ENCODE results near the gene EXT2. TPM values are rescaled to one million over a fixed set of nuclear protein-coding genes. Genes with fewer than 3 reads are reported as not detected.
A peak's percentile ranks its signal among the peaks of the same experiment; 100 is the strongest.

EXT2 gene
- total and polyA plus RNA-seq, 2 of the 13 experiments (the other 11 are each of a cell fraction or from before 2014, with no cell fraction given) = 61.5 to 68.7 TPM

DNA sequence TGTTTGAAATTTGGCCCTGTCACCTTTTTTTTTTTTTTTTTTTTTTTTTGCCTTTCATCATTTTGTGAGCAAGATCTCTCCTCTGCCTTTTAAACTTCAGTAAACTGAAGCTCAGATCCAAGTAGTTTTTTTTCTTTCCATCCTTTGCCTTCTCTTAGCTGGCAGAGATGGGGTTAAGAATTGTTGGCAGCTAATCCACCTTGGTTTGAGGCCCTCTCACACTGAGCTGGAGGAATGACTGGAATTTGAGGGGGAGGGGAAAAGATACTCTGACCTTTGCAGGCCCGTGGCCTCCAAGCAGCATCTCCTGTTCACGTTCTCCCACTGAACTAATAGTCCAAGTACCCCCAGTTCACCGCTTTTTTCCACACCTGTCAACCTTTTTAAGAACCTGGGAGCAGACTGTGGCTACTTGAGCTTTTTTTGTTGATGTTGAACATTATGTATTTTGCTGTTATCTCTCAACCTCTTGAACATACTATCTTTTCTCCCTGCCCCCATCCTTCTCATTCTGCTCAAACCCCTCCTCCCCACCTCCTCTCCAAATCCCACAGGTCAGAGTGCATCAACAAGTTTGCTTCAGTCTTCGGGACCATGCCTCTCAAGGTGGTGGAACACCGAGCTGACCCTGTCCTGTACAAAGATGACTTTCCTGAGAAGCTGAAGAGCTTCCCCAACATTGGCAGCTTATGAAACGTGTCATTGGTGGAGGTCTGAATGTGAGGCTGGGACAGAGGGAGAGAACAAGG, 148.3 kb downstream of the EXT2 start (continued):
- TF ChIP-seq MAF1 (CRISPR knock-in tag; IDR thresholded peaks at IDR 0.05; ENCODE audit: borderline replicate concordance) (no peak), ZNF512 (CRISPR knock-in tag; IDR thresholded peaks at IDR 0.05) (no peak), SALL2 (CRISPR knock-in tag; IDR thresholded peaks at IDR 0.05) (no peak), ZNF205 (CRISPR knock-in tag; IDR thresholded peaks at IDR 0.05) (peak; percentile 73; the same call in 1 of the 2 replicates), ESRRA (CRISPR knock-in tag; IDR thresholded peaks at IDR 0.05; ENCODE audit: low read depth) (0 out of 2 replicates have a peak, but pooled peaks have one; percentile 49), ZKSCAN8 (CRISPR knock-in tag; IDR thresholded peaks at IDR 0.05; ENCODE audit: borderline replicate concordance) (no peak; the same call in 1 of the 2 replicates), ZNF7 (CRISPR knock-in tag; IDR thresholded peaks at IDR 0.05) (no peak), ZNF224 (CRISPR knock-in tag; IDR thresholded peaks at IDR 0.05) (0 out of 2 replicates have a peak, but pooled peaks have one; percentile 34), SKI (IDR thresholded peaks at IDR 0.05; ENCODE audit: partially characterized antibody) (no peak), PAX8 (CRISPR knock-in tag; IDR thresholded peaks at IDR 0.05; ENCODE audit: borderline replicate concordance) (no peak), SRF (IDR thresholded peaks at IDR 0.05; ENCODE audit: low read depth, low read length) (no peak), AGO2 (optimal IDR thresholded peaks at IDR 0.05; ENCODE audit: low read depth, low read length) (no peak), MEIS2 (CRISPR knock-in tag; IDR thresholded peaks at IDR 0.05) (peak; percentile 24; the same call in 1 of the 2 replicates), NCOA5 (CRISPR knock-in tag; IDR thresholded peaks at IDR 0.05) (no peak), GFI1 (CRISPR knock-in tag; IDR thresholded peaks at IDR 0.05; ENCODE audit: borderline replicate concordance) (0 out of 2 replicates have a peak, but pooled peaks have one; percentile 56), ZNF773 (CRISPR knock-in tag; IDR thresholded peaks at IDR 0.05; ENCODE audit: borderline replicate concordance) (no peak), SP1 (IDR thresholded peaks at IDR 0.05) (no peak), SP1 (CRISPR knock-in tag; IDR thresholded peaks at IDR 0.05) (peak; percentile 29; the same call in 1 of the 2 replicates), HDAC1 (CRISPR knock-in tag; IDR thresholded peaks at IDR 0.05) (peak; percentile 59; the same call in 1 of the 2 replicates), SOX6 (IDR thresholded peaks at IDR 0.05) (no peak), SOX6 (CRISPR knock-in tag; IDR thresholded peaks at IDR 0.05) (peak; percentile 67), ZNF737 (CRISPR knock-in tag; IDR thresholded peaks at IDR 0.05; ENCODE audit: borderline replicate concordance) (no peak), STAG1 (CRISPR knock-in tag; IDR thresholded peaks at IDR 0.05) (0 out of 2 replicates have a peak, but pooled peaks have one; percentile 6), SIN3B (IDR thresholded peaks at IDR 0.05; ENCODE audit: low read length) (no peak), ZNF772 (CRISPR knock-in tag; IDR thresholded peaks at IDR 0.05) (0 out of 2 replicates have a peak, but pooled peaks have one; percentile 48), ZNF598 (CRISPR knock-in tag; IDR thresholded peaks at IDR 0.05; ENCODE audit: borderline replicate concordance) (no peak), ZSCAN25 (CRISPR knock-in tag; IDR thresholded peaks at IDR 0.05) (no peak), KMT2A (CRISPR knock-in tag; IDR thresholded peaks at IDR 0.05) (no peak), FOXC1 (CRISPR knock-in tag; IDR thresholded peaks at IDR 0.05; ENCODE audit: borderline replicate concordance) (no peak), NR2F2 (IDR thresholded peaks at IDR 0.05; ENCODE audit: borderline replicate concordance, low read depth) (peak; percentile 79), ZFX (CRISPR knock-in tag; IDR thresholded peaks at IDR 0.05; ENCODE audit: low read depth) (peak; percentile 77; the same call in 1 of the 2 replicates), ZNF720 (CRISPR knock-in tag; IDR thresholded peaks at IDR 0.05) (no peak), U2AF2 (IDR thresholded peaks at IDR 0.05; ENCODE audit: low read depth, low read length) (no peak)
